Sigmoid colon (tissue), 4 donors: ENCODE results near the gene KLK5.

Source experiments
- EP300 ChIP-seq, 4 donors: sonication (generic); formaldehyde crosslinking; IDR thresholded peaks; one replicate each; pipeline ENCODE4 v1.6.1; 2017; ENCODE audit warnings: antibody characterized with exemption in 4 of 4
- POLR2A ChIP-seq, 2 donors: fragments of 450-650 bp; IDR thresholded peaks; one replicate each; pipeline ENCODE4 v1.6.1; 2016; ENCODE audit warnings: antibody characterized with exemption in 2 of 2, mild to moderate bottlenecking in 2 of 2, moderate library complexity in 2 of 2
- POLR2AphosphoS5 ChIP-seq, 4 donors: sonication (generic); formaldehyde crosslinking; IDR thresholded peaks; one replicate each; pipeline ENCODE4 v1.6.1; 2017; ENCODE audit warnings: antibody characterized with exemption in 4 of 4
- TF ChIP-seq, protein P1 (sequence below), 4 experiments: fragments of 450-650 bp in 3 of 4; fragments of 200-600 bp in 1 of 4; IDR thresholded peaks; one replicate each; pipeline ENCODE4 v1.5.1; 2016 to 2019; ENCODE audit warnings: antibody characterized with exemption in 4 of 4, mild to moderate bottlenecking in 3 of 4, moderate library complexity in 2 of 4

DNA sequence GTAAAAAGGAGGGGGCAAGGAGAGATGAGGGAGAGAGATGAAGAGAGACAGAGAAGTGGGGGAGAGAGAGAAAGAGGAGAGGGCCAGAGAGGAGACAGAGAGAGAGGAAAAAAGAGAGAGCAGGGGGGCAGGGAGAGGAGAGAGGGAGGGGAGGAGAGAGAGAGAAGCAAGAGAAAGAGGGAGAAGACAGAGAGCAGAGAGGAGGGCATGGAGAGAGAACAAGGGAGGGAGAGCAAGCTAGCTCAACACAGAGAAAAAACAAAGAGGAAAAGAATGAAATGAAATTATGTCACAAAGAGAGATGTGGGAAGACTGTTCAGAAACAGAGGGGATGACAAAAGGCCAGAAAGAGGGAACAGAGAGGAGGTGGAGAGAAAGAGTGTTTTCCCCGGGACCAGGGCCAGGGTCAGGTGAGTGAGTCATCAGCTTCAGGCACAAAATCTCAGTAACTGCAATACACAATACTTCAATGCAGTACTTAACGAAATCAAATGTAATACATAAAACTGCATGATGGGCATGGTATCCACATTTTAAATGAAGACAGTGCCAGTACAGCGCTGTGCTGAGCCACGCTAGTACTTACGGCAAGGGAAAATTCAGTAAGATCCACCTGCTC lies 26.0 kb upstream of the KLK5 start:
- TF ChIP-seq, protein P1, sequence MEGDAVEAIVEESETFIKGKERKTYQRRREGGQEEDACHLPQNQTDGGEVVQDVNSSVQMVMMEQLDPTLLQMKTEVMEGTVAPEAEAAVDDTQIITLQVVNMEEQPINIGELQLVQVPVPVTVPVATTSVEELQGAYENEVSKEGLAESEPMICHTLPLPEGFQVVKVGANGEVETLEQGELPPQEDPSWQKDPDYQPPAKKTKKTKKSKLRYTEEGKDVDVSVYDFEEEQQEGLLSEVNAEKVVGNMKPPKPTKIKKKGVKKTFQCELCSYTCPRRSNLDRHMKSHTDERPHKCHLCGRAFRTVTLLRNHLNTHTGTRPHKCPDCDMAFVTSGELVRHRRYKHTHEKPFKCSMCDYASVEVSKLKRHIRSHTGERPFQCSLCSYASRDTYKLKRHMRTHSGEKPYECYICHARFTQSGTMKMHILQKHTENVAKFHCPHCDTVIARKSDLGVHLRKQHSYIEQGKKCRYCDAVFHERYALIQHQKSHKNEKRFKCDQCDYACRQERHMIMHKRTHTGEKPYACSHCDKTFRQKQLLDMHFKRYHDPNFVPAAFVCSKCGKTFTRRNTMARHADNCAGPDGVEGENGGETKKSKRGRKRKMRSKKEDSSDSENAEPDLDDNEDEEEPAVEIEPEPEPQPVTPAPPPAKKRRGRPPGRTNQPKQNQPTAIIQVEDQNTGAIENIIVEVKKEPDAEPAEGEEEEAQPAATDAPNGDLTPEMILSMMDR (IDR thresholded peaks at IDR 0.05), result no peak
- no peak for TF ChIP-seq POLR2AphosphoS5 (IDR thresholded peaks at IDR 0.05)
- TF ChIP-seq POLR2A (IDR thresholded peaks at IDR 0.05), result no peak
- TF ChIP-seq EP300 (IDR thresholded peaks at IDR 0.05), result no peak
